ENCODE results near the gene RXFP1.

The RXFP1 gene

DNA sequence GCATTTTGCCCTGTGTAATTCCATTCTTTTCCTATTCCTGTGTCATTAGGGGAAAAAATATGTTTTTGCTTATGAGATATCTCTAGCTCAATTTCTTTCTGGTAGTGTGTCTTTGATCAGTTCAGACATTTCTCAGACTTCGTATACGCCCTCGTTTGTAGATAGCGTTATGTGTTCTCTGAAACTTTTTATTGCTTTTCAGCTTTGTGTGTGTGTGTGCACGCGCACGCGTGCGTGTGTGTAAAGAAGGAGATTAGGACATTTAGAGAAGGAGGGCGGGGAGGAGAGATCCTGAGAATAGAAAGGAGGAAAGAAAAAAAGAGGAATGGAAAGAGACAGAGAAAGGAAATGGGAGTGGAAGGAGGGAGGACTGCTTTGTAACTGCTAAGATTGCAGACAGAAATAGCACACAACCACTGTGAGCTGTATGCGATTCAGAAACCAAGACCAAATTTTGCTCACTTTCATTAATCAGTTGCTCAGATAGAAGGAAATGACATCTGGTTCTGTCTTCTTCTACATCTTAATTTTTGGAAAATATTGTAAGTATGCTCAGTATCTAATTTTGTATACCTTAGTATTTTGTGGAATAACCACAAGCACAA lies at the start of gene RXFP1:
Gene RXFP1 (plus strand): TSS at position 399 of the 605 bp plus-strand sequence. CDS start 95 bp downstream, at position 494.
- no peaks in the 10 kb centered on the region for H3K9me3 ChIP-seq (ENCODE audit: low read length)
- no peaks in the 10 kb centered on the region for H3K36me3 ChIP-seq (ENCODE audit: insufficient read depth, low read length)
- no peaks in the 10 kb centered on the region for H3K27me3 ChIP-seq (ENCODE audit: insufficient read depth, low read length)
- H2AFZ ChIP-seq (ENCODE audit: low read depth, low read length), result no peak within 1 kb of the TSS
- no peaks in the 10 kb centered on the region for H3K4me1 ChIP-seq (ENCODE audit: insufficient read depth, low read length)
- no peak within 1 kb of the TSS for H3K4me3 ChIP-seq (ENCODE audit: low read length)

DNA sequence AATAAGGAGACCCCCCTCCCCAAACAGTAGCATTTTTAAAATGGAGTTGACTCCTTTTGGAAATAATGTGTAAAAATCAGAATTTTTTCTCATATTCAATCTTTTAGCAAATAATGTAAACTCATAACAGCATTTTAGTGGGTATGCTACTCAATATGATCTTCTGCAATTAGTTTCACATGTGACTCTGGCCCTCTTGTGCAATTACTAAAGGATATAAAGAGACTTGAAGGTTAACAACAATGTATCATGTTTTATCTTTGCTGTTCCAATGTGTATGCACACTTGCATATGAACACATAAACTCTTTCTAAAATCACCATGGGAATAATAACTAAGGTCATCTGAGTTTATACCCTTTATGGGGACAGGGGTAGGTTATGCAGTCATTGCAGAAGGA lies 39.9 kb upstream of the RXFP1 start:
- H3K9me3 ChIP-seq (ENCODE audit: low read length), result no peaks in the 10 kb centered on the region
- H2AFZ ChIP-seq (ENCODE audit: low read depth, low read length), result no peak overlapping the region
- H3K36me3 ChIP-seq (ENCODE audit: insufficient read depth, low read length), result no peaks in the 10 kb centered on the region

DNA sequence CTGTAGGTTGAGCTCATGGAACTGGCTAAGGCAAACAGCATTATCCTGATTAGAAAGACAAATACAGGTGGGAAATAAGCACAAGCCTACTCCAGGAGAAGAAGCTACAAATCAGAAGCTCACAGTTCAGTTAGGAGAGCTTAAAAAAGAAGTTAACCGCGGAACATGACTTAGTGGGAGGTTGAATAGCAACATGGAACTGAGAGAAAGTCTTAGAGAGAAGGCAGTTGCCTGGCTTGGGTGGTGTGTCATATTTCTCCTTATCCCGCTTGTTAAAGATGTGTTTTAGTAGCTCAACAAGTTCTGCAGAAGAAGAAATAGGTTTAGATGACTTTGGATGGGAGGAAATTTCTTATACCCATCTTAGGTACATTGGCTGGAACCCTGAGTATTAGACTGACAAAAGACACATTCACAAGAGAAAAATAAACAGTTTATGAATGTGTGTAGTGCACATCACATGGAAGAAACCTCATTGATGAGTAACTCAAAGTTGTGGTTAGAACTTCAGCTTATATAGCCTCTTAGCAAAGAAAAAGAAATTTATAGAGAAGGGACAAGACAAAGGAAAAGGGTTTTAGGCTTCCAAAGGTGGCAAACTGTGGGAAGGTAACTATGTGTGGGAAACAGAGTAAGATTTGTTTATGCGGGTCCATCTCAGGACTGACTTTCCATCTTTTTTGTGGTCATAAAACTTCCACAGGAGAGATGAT lies 37.4 kb upstream of the RXFP1 start:
- H2AFZ ChIP-seq (ENCODE audit: low read depth, low read length), result no peak overlapping the region
- no peaks in the 10 kb centered on the region for H3K4me1 ChIP-seq (ENCODE audit: insufficient read depth, low read length)
- no peaks in the 10 kb centered on the region for H3K9me3 ChIP-seq (ENCODE audit: low read length)
- H3K4me3 ChIP-seq (ENCODE audit: low read length), result no peak overlapping the region
- no peaks in the 10 kb centered on the region for H3K27me3 ChIP-seq (ENCODE audit: insufficient read depth, low read length)
- no peaks in the 10 kb centered on the region for H3K36me3 ChIP-seq (ENCODE audit: insufficient read depth, low read length)

More for the DNA sequence above, 39.9 kb upstream of the RXFP1 start:
- H3K4me3 ChIP-seq (ENCODE audit: low read length), result no peak overlapping the region
- no peaks in the 10 kb centered on the region for H3K4me1 ChIP-seq (ENCODE audit: insufficient read depth, low read length)
- no peaks in the 10 kb centered on the region for H3K27me3 ChIP-seq (ENCODE audit: insufficient read depth, low read length)

DNA sequence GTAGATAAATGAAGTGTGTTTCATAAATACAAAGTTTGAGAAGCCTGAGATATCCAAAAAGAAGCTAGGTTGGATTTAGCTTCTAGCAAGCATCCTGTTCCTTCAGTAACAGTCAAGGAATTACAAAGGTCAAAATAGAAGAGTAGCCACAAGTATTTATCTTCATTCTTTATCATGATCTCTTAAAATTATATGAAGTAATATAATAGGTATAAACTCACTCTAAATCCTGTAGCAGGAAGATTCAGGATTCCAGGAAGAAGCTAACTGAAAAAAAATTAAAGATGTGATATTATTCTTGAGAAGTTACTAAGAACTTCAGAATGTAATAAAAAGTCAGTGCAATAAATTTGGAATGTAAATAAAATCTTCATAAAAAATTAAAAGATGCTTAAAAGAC lies 31.1 kb upstream of the RXFP1 start:
- H3K4me1 ChIP-seq (ENCODE audit: insufficient read depth, low read length), result no peaks in the 10 kb centered on the region
- H3K4me3 ChIP-seq (ENCODE audit: low read length), result no peak overlapping the region
- H3K27me3 ChIP-seq (ENCODE audit: insufficient read depth, low read length), result no peaks in the 10 kb centered on the region
- H3K9me3 ChIP-seq (ENCODE audit: low read length), result no peaks in the 10 kb centered on the region
- H2AFZ ChIP-seq (ENCODE audit: low read depth, low read length), result no peak overlapping the region
- H3K36me3 ChIP-seq (ENCODE audit: insufficient read depth, low read length), result no peaks in the 10 kb centered on the region

DNA sequence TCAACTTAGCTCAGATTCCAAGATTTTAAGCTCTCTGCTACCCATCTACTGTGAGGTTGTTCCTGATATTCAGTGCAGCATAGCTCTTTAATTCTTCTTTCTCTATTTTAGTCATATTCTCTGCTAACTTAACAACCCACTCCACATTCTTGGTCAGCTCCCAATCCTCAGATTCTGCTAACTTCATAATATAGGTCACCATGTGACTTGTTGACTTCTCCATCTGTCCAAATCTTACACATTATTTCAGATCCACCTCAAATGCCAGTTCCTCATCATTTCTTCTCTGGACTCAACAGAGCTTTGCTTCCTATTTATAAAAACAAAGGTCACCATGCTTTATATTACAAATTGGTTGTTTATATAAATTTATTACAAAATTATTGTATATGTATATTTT lies 29.3 kb upstream of the RXFP1 start:
- Histone ChIP-seq H3K9me3 (ENCODE audit: low read length) (no peaks in the 10 kb centered on the region), H2AFZ (ENCODE audit: low read depth, low read length) (no peak overlapping the region), H3K27me3 (ENCODE audit: insufficient read depth, low read length) (no peaks in the 10 kb centered on the region), H3K36me3 (ENCODE audit: insufficient read depth, low read length) (no peaks in the 10 kb centered on the region), H3K4me3 (ENCODE audit: low read length) (no peak overlapping the region), H3K4me1 (ENCODE audit: insufficient read depth, low read length) (no peaks in the 10 kb centered on the region)

DNA sequence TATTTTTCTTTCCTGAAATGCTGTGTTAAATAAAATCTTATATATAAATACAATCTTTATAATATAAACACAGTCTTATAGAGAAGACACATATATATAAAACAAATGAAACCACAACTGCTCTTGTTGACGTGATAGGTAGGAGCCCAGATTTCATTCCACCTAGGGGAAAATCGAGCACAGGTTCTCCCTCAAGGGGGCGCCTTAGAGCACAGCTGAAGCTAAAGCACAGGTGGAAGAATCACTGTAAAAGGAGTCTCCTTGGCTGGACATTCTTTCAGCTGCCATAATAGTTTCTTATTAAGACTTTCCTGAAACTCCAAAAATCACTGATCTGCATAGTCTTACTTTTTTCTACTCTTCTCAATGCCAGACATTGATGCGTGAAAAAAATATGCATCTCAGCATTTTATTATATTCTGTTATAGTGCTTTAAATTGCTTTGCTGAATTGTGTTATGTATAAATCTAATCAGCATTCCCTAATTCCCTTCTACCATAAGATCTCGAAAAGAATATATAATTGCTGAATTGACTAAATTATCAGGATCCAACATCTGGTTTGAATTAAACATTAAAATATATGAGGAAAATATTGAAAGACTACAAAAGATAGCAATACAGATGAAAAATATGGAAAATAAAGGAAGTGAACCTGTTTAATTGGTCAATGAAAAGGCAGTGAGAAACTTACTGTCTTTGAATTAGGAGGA lies 25.5 kb upstream of the RXFP1 start:
- H3K9me3 ChIP-seq (ENCODE audit: low read length), result no peaks in the 10 kb centered on the region
- H3K27me3 ChIP-seq (ENCODE audit: insufficient read depth, low read length), result no peaks in the 10 kb centered on the region

DNA sequence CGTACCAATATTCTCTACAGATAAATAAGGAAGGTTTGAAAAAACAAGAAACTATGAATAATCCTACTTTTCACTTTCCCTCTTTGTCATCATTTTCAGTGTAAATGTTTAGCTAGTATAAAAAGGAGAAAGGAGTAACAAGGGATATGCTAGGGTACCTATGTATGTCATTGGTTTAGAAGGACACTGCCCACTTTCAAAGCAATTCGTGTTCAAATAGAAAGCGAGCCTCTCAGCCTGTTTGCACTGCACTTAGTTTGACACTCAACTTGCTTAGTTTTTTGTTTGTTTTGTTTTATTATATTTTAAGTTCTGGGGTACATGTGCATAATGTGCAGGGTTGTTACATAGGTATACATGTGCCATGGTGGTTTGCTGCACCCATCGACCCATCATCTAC lies 21.6 kb upstream of the RXFP1 start:
- Histone ChIP-seq H3K4me3 (ENCODE audit: low read length) (no peak overlapping the region), H3K27me3 (ENCODE audit: insufficient read depth, low read length) (no peaks in the 10 kb centered on the region), H2AFZ (ENCODE audit: low read depth, low read length) (no peak overlapping the region), H3K36me3 (ENCODE audit: insufficient read depth, low read length) (no peaks in the 10 kb centered on the region), H3K4me1 (ENCODE audit: insufficient read depth, low read length) (no peaks in the 10 kb centered on the region), H3K9me3 (ENCODE audit: low read length) (no peaks in the 10 kb centered on the region)

More for the DNA sequence above, 25.5 kb upstream of the RXFP1 start:
- no peaks in the 10 kb centered on the region for H3K4me1 ChIP-seq (ENCODE audit: insufficient read depth, low read length)
- H3K36me3 ChIP-seq (ENCODE audit: insufficient read depth, low read length), result no peaks in the 10 kb centered on the region
- H3K4me3 ChIP-seq (ENCODE audit: low read length), result no peak overlapping the region
- H2AFZ ChIP-seq (ENCODE audit: low read depth, low read length), result no peak overlapping the region

DNA sequence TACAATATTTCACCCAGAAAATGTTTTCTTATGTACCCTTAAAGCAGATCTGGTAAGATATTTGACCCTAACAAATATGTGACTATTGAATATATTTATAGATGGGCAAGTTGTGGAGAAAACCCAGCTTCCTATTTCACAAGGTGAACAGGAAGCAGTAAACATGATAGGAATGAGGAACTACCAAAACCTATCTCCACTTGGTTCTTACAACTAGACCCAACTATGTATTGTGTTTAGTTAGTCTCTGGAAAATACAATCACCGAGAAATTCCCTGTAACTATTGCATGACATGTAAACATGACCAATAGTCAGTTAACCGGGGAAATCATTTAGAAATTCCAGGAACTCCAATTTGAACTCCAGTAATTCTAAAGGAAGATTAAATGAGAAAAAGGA lies 8.4 kb upstream of the RXFP1 start:
- H3K4me1 ChIP-seq (ENCODE audit: insufficient read depth, low read length), result no peaks in the 10 kb centered on the region
- no peak overlapping the region for H2AFZ ChIP-seq (ENCODE audit: low read depth, low read length)
- no peaks in the 10 kb centered on the region for H3K9me3 ChIP-seq (ENCODE audit: low read length)
- H3K27me3 ChIP-seq (ENCODE audit: insufficient read depth, low read length), result no peaks in the 10 kb centered on the region
- H3K36me3 ChIP-seq (ENCODE audit: insufficient read depth, low read length), result no peaks in the 10 kb centered on the region
- H3K4me3 ChIP-seq (ENCODE audit: low read length), result no peak overlapping the region

DNA sequence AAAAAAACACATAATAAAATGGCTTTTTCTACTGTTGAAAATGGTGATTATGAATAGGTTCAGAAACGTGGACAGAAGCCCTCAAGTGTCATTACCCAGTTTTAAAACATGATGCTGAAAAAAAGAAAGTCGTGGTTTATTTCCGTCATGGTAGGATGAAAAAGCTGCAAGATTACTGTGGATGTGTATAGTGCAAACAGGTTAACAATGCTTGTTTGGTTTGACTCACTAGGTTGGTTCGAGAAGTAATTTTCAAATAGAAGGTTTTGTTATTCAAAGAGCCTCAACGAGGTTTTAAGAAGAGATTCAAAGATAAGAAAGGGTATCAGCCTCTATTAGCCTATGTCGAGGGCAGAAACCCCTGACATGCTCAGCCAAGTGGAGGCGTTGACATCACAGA lies 2.5 kb upstream of the RXFP1 start:
- Histone ChIP-seq H2AFZ (ENCODE audit: low read depth, low read length) (no peak overlapping the region), H3K9me3 (ENCODE audit: low read length) (no peaks in the 10 kb centered on the region), H3K36me3 (ENCODE audit: insufficient read depth, low read length) (no peaks in the 10 kb centered on the region), H3K27me3 (ENCODE audit: insufficient read depth, low read length) (no peaks in the 10 kb centered on the region), H3K4me1 (ENCODE audit: insufficient read depth, low read length) (no peaks in the 10 kb centered on the region), H3K4me3 (ENCODE audit: low read length) (no peak overlapping the region)

DNA sequence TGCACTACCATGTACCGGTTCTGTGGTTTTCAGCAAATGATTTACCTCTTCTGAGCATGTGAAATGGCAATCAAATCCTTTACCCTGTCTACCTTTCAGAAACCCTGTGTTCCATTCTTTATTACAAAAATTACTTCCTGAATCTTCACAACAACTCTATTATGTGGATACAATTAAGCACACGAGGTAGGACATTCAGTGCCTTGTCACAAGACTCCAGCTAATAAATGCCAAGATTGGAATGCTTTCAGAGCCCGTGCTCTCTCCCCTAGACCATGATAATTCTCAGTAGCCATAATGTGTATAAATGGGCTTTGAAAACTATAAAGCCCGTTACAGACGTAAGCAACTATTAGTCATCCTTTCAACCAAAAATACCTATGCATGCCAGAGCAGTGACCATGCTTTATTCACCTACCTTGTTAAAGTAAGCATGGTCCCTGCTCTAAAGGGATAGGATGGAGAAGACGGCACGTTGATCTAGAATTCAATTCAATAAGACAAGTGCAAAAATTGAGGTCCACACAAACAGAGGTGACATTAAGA lies 2.4 kb downstream of the RXFP1 start:
- Histone ChIP-seq H3K4me1 (ENCODE audit: insufficient read depth, low read length) (no peaks in the 10 kb centered on the region), H2AFZ (ENCODE audit: low read depth, low read length) (no peak overlapping the region), H3K9me3 (ENCODE audit: low read length) (no peaks in the 10 kb centered on the region), H3K4me3 (ENCODE audit: low read length) (no peak overlapping the region), H3K36me3 (ENCODE audit: insufficient read depth, low read length) (no peaks in the 10 kb centered on the region), H3K27me3 (ENCODE audit: insufficient read depth, low read length) (no peaks in the 10 kb centered on the region)

DNA sequence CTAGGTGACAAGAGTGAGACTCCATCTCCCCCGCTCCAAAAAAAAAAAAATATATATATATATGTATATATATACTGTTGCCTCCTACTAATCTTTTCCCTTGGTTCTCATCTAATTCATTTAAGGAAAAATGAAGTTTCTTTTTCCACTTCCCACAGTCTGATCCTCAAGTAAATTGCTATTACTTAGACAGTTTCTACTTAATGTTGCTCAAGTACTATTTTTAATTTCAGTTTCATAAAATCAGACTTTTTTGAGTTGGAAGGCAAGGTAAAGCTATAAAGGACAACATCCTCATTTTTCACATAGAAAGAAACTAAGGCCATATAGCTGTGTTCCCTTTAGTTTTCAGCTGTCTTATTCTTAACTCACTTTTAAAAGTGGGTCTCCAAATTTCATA lies 5.8 kb downstream of the RXFP1 start:
- Histone ChIP-seq H3K9me3 (ENCODE audit: low read length) (no peaks in the 10 kb centered on the region), H3K36me3 (ENCODE audit: insufficient read depth, low read length) (no peaks in the 10 kb centered on the region), H2AFZ (ENCODE audit: low read depth, low read length) (no peak overlapping the region), H3K27me3 (ENCODE audit: insufficient read depth, low read length) (no peaks in the 10 kb centered on the region), H3K4me1 (ENCODE audit: insufficient read depth, low read length) (no peaks in the 10 kb centered on the region), H3K4me3 (ENCODE audit: low read length) (no peak overlapping the region)

DNA sequence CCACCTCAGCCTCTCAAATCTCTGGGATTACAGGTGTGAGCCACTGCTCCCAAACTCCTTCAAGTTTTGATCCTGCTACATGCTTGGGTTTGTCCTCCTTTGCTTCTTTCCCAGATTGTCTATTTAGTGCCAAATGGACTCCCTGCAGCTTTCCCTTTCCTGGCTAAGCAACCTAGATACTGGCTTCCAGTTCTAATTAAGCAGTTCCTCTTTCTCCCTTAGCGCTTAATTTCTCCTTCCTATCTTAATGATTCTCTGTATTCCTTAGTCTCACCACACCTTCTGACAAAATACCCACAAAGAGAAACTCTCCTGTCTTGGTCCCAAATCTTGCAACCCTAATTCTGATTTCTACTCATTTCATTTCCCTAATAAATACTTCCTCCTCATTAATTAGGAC lies 7.8 kb downstream of the RXFP1 start:
- Histone ChIP-seq H3K27me3 (ENCODE audit: insufficient read depth, low read length) (no peaks in the 10 kb centered on the region), H3K4me3 (ENCODE audit: low read length) (no peak overlapping the region), H3K36me3 (ENCODE audit: insufficient read depth, low read length) (no peaks in the 10 kb centered on the region), H3K9me3 (ENCODE audit: low read length) (no peaks in the 10 kb centered on the region), H2AFZ (ENCODE audit: low read depth, low read length) (no peak overlapping the region), H3K4me1 (ENCODE audit: insufficient read depth, low read length) (no peaks in the 10 kb centered on the region)

DNA sequence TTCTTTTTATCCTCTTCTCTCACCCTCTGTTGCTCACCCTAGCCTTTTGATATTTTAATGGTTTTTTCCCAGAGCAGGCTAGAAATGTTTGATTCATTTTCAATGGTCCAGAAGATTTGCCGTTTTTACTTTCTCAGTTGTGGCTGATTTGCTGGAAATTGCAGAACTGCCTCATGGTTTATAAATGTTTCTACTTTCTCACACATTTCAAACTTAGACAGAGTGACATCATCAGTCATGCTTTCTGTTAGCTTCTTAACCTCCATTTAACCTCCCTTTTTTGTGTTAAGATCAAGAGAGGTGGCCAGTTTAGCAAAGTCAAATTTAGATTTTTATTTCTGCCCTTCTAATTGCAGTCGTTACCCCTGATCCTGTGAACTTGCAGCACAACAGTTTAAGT lies 8.7 kb downstream of the RXFP1 start:
- H3K36me3 ChIP-seq (ENCODE audit: insufficient read depth, low read length), result no peaks in the 10 kb centered on the region
- H3K4me3 ChIP-seq (ENCODE audit: low read length), result no peak overlapping the region
- no peaks in the 10 kb centered on the region for H3K27me3 ChIP-seq (ENCODE audit: insufficient read depth, low read length)
- no peaks in the 10 kb centered on the region for H3K9me3 ChIP-seq (ENCODE audit: low read length)
- no peaks in the 10 kb centered on the region for H3K4me1 ChIP-seq (ENCODE audit: insufficient read depth, low read length)
- H2AFZ ChIP-seq (ENCODE audit: low read depth, low read length), result no peak overlapping the region
